ENCODE measurements around the gene IRF9. TPM values are rescaled to one million over a fixed set of nuclear protein-coding genes. Genes with fewer than 3 reads are reported as not detected.

The IRF9 gene
- total and polyA plus RNA-seq, 8 donors = 1.4 to 143 (median 78.2) TPM

DNA sequence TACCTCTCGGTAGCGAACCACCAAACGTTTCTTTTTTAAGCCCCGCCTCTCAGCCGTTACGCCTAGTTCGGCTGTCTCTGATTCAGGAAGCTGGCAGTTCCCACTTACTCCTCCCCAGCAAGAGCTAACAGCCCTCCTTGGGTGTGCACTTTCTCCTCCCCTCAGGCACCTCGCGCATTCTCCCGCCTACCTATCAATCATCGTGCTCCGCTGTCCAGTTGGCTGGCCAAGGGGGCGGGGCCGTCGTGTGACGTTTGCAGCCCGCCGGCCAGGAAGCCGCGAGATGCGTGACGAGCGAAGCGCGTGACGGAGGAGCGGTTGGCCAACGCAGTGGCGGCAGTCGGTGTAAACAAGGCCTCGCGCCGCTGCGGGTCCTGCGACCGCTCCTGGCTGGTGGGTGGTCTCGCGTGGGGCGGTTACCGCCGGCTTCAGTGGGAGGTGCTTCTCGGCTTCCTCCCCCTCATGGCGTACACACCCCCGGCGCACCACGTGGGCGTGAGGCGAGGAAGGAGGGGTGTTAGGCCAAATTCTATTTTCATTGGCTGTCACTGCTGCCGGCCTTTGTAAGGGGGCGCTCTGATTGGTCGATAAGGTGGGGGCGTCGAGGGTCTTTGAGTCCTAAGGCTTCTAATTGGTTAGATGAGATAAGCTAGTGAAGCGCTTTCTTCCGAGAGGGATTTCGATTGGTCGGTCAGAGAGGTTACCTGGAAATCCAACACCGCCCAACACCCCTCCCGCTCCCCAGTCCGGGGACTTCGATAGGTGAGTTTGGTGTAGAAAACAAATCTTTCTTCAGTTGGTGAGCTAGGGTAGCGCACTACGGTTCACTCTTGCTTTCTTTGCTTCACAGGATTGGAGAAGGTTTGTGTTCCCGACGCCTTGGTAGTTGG is 46.3 kb upstream of the IRF9 start, which contains the start of the genes DCAF11 and NRL:
Gene DCAF11 (plus strand): TSS at position 246 of the 890 bp plus-strand sequence. CDS start 818 bp downstream, outside the sequence.
Gene NRL (minus strand): TSS at position 418 of the 890 bp plus-strand sequence. CDS start 32,101 bp downstream, outside the sequence.
- peak; percentile 97 to 100 for DNase-seq
- H3K27me3 ChIP-seq = no peaks in the 10 kb centered on the region
- H3K4me3 ChIP-seq = peak within 1 kb of the TSS; percentile 56 to 81 (median 64)
- intact Hi-C loops (cut with DNase I; ENCODE audit: low total_unique reads) = no loop called here
- H3K36me3 ChIP-seq = peaks cover 18 to 29% (median 27%) of the 10 kb centered on the region in 4 donors
- peak; percentile 59 to 85 (median 82) for TF ChIP-seq POLR2AphosphoS5 (IDR thresholded peaks at IDR 0.05)
- TF ChIP-seq EP300 (IDR thresholded peaks at IDR 0.05) = peak; percentile 84
- TF ChIP-seq POLR2A (IDR thresholded peaks at IDR 0.05) = no peak
- TF ChIP-seq, protein P1, sequence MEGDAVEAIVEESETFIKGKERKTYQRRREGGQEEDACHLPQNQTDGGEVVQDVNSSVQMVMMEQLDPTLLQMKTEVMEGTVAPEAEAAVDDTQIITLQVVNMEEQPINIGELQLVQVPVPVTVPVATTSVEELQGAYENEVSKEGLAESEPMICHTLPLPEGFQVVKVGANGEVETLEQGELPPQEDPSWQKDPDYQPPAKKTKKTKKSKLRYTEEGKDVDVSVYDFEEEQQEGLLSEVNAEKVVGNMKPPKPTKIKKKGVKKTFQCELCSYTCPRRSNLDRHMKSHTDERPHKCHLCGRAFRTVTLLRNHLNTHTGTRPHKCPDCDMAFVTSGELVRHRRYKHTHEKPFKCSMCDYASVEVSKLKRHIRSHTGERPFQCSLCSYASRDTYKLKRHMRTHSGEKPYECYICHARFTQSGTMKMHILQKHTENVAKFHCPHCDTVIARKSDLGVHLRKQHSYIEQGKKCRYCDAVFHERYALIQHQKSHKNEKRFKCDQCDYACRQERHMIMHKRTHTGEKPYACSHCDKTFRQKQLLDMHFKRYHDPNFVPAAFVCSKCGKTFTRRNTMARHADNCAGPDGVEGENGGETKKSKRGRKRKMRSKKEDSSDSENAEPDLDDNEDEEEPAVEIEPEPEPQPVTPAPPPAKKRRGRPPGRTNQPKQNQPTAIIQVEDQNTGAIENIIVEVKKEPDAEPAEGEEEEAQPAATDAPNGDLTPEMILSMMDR (IDR thresholded peaks at IDR 0.05) = no peak
- no peaks in the 10 kb centered on the region for H3K9me3 ChIP-seq
- peaks cover 19 to 38% (median 34%) of the 10 kb centered on the region in 4 donors for H3K4me1 ChIP-seq
- H3K27ac ChIP-seq = peak within 1 kb of the TSS; percentile 94 to 100 (median 98)
- 0 to 1% (median 0%) methylated on average over 59 to 65 of the region's 65 CpGs for WGBS, 5 donors

DNA sequence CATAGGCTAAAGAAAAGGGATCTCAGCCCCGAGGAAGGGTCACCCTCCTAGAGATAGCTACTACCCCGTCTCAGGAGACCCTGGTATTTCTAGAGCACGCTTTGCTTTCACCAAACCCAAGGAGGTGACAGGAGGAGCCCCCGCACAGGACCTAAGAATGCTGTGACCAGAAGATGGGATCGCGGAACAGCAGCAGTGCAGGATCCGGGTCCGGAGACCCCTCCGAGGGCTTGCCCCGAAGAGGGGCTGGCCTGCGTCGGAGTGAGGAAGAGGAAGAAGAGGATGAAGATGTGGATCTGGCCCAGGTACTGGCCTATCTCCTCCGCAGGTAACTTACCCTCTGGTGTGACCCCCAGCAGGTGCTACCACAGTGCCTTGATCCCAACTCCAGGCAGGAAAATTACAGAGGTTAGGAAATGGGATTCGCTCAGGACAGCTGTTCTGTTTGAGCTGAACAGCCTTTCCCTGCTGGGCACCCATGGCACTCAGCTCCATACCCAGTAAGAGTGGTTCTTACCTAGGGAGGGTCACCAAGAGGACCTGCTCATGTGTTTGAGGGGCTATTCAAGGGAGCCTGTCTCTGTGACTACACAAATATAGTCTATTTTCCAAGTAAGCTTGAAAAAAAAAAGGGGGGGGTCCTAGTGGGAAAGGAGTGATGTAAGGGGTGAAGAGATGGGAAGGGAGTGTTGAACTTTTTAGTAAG is 45.5 kb upstream of the IRF9 start:
- no peak for DNase-seq
- Histone ChIP-seq H3K27me3 (no peaks in the 10 kb centered on the region), H3K36me3 (peaks cover 25 to 37% (median 35%) of the 10 kb centered on the region in 4 donors), H3K27ac (peak overlapping the region; percentile 72 to 100 (median 98)), H3K4me1 (peaks cover 19 to 34% (median 33%) of the 10 kb centered on the region in 4 donors), H3K4me3 (peak overlapping the region; percentile 56 to 81 (median 64)), H3K9me3 (no peaks in the 10 kb centered on the region)
- intact Hi-C loops (cut with DNase I; ENCODE audit: low total_unique reads) = no loop called here
- WGBS, 5 donors = 1 to 3% (median 1%) methylated on average over 14 of the region's 14 CpGs
- TF ChIP-seq POLR2AphosphoS5 (IDR thresholded peaks at IDR 0.05) = no peak
- TF ChIP-seq, protein P1 (IDR thresholded peaks at IDR 0.05) = no peak
- TF ChIP-seq EP300 (IDR thresholded peaks at IDR 0.05) = no peak
- no peak for TF ChIP-seq POLR2A (IDR thresholded peaks at IDR 0.05)

DNA sequence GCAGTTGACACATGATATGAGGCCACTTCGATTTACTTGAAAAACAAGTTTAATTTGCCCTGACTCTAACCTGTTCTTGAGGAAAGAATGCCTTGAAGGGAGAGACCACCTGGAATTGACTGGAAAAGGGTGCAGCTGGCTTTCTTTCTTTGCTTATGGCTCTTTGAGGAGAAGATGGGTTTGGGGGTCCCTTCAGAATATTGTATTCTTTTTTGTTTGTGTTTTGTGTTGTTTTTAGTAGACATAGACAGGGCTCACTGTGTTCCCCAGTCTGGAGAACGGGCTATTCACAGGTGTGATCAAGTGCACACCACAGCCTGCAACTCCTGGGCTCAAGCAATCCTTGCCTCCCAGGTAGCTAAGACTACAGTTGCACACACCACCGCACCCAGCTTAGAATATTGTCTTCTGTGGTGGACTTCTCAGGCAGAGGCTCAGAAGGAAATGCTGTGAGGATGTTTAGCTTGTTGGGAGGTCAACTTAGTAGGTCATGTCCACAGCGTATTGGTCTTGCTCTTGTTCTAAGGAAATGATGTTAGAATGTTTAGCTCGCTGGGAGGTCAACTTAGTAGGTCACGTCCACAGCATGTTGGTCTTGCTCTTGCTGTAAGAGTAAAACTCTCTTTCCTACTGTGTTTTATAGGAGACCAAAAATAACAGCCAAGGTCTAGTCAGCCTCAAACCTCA is 44.8 kb upstream of the IRF9 start:
- Histone ChIP-seq H3K4me1 (peaks cover 19 to 29% (median 28%) of the 10 kb centered on the region in 4 donors), H3K9me3 (no peaks in the 10 kb centered on the region), H3K27ac (peak overlapping the region in 3 of 5 donors; percentile 94 to 100 (median 99)), H3K27me3 (no peaks in the 10 kb centered on the region), H3K36me3 (peaks cover 32 to 44% (median 42%) of the 10 kb centered on the region in 4 donors), H3K4me3 (peak overlapping the region; percentile 56 to 81 (median 64))
- 41 to 60% (median 55%) methylated on average over 6 of the region's 6 CpGs for WGBS, 5 donors
- TF ChIP-seq EP300 (IDR thresholded peaks at IDR 0.05) = no peak
- TF ChIP-seq, protein P1 (IDR thresholded peaks at IDR 0.05) = no peak
- no peak for TF ChIP-seq POLR2A (IDR thresholded peaks at IDR 0.05)
- TF ChIP-seq POLR2AphosphoS5 (IDR thresholded peaks at IDR 0.05) = no peak
- no peak for DNase-seq
- intact Hi-C loops (cut with DNase I; ENCODE audit: low total_unique reads) = no loop called here

Data from stomach (tissue), 9 donors.